Muscle of leg (tissue), 11 donors: ENCODE data around the gene AHCY. TPM values are rescaled to one million over a fixed set of nuclear protein-coding genes. Genes with fewer than 3 reads are reported as not detected.
"Not testable (repeated sequence)": the region's sequence is repeated elsewhere in the genome, so short reads cannot be mapped to it uniquely, and the experiment has no call there.

ENCODE experiments used
- DNase-seq: peaks from one replicate; pipeline ENCODE4 v3.0.0; 2013
- H3K27ac ChIP-seq: one replicate; pipeline ENCODE4 v1.5.1; 2013; ENCODE audit warnings: mild to moderate bottlenecking, low read length, control low read depth
- H3K27me3 ChIP-seq: one replicate; pipeline ENCODE4 v1.6.1; 2013; ENCODE audit warnings: low read length; ENCODE audit not compliant: control insufficient read depth, insufficient read depth
- H3K36me3 ChIP-seq: one replicate; pipeline ENCODE4 v1.6.1; 2013; ENCODE audit warnings: low read length; ENCODE audit not compliant: control insufficient read depth, insufficient read depth
- H3K4me1 ChIP-seq: one replicate; pipeline ENCODE4 v1.6.1; 2013; ENCODE audit warnings: low read length; ENCODE audit not compliant: control insufficient read depth, insufficient read depth
- H3K4me3 ChIP-seq: one replicate; pipeline ENCODE4 v1.5.1; 2013; ENCODE audit warnings: low read length, control low read depth
- H3K9me3 ChIP-seq: replicated peaks from 2 replicates; pipeline ENCODE4 v1.6.1; 2013; ENCODE audit warnings: low read depth, low read length; ENCODE audit not compliant: control insufficient read depth
- WGBS: methylation state at CpG from one replicate; pipeline ENCODE4 v1.1.5; 2013; ENCODE audit warnings: missing lambda C conversion rate; ENCODE audit not compliant: insufficient coverage; 5-methylcytosine and 5-hydroxymethylcytosine counted together
- polyA plus RNA-seq, 8 donors: library from polyadenylated mRNA; unstranded; fragments of 120-200 nt; gene quantifications; one replicate each; pipeline versions ENCODE4 v1.2.1 to v1.2.3, GENCODE V29; 2013; ENCODE audit warnings: inconsistent platforms in 1 of 8, low replicate concordance in 1 of 8; ENCODE audit not compliant: insufficient read length in 8 of 8, insufficient read depth in 1 of 8
- total RNA-seq: library from RNA; stranded (reverse); fragments of 120-200 nt; gene quantifications from one replicate; pipeline ENCODE4 v1.2.4, GENCODE V29; 2013

AHCY gene
- total and polyA plus RNA-seq, 9 donors, result 126 to 245 (median 204) TPM

GRCh38 chr20:34264141-34264540, 39.0 kb downstream of the AHCY start:
- 86% methylated on average over 1 of the region's 5 CpGs for WGBS
- no peaks in the 10 kb centered on the region for H3K36me3 ChIP-seq
- no peak for DNase-seq

GRCh38 chr20:34263468-34263867, 39.7 kb downstream of the AHCY start:
- H3K27ac ChIP-seq, result not testable (repeated sequence)

More at GRCh38 chr20:34264141-34264540, 39.0 kb downstream of the AHCY start:
- H3K9me3 ChIP-seq, result no peaks in the 10 kb centered on the region
- peaks cover 5% of the 10 kb centered on the region for H3K4me1 ChIP-seq
- H3K27ac ChIP-seq, result no peak overlapping the region
- H3K4me3 ChIP-seq, result no peak overlapping the region
- peaks cover 3% of the 10 kb centered on the region for H3K27me3 ChIP-seq

GRCh38 chr20:34262488-34263288, 40.5 kb downstream of the AHCY start:
- H3K9me3 ChIP-seq, result no peaks in the 10 kb centered on the region
- H3K27me3 ChIP-seq, result no peaks in the 10 kb centered on the region
- WGBS, result 23% methylated on average over 4 of the region's 9 CpGs
- H3K27ac ChIP-seq, result no peak overlapping the region
- no peak for DNase-seq
- no peaks in the 10 kb centered on the region for H3K36me3 ChIP-seq
- no peaks in the 10 kb centered on the region for H3K4me1 ChIP-seq
- H3K4me3 ChIP-seq, result no peak overlapping the region

More at GRCh38 chr20:34263468-34263867, 39.7 kb downstream of the AHCY start:
- not testable (repeated sequence) for H3K4me3 ChIP-seq, H3K27me3 ChIP-seq, DNase-seq, H3K4me1 ChIP-seq, H3K36me3 ChIP-seq, H3K9me3 ChIP-seq
- 100% methylated on average over 5 of the region's 8 CpGs for WGBS

- Histone ChIP-seq H3K9me3 (no peaks in the 10 kb centered on the region), H3K27ac (no peak overlapping the region), H3K4me3 (no peak overlapping the region), H3K36me3 (no peaks in the 10 kb centered on the region), H3K4me1 (no peaks in the 10 kb centered on the region), H3K27me3 (no peaks in the 10 kb centered on the region)
- no peak for DNase-seq
- 67% methylated on average over 4 of the region's 5 CpGs for WGBS
Measured at GRCh38 chr20:34260208-34260942, 42.8 kb downstream of the AHCY start.

- Histone ChIP-seq H3K27ac (no peak overlapping the region), H3K4me1 (no peaks in the 10 kb centered on the region), H3K4me3 (no peak overlapping the region), H3K36me3 (no peaks in the 10 kb centered on the region), H3K27me3 (no peaks in the 10 kb centered on the region), H3K9me3 (no peaks in the 10 kb centered on the region)
- no peak for DNase-seq
- WGBS, result no CpG with 5 or more reads among the region's 5 CpGs
Measured at GRCh38 chr20:34256629-34257124, 46.5 kb downstream of the AHCY start.

GRCh38 chr20:34254979-34255378, 48.2 kb downstream of the AHCY start:
- H3K4me1 ChIP-seq, result no peaks in the 10 kb centered on the region
- 56% methylated on average over 1 of the region's 1 CpG for WGBS

GRCh38 chr20:34252431-34253086, 50.6 kb downstream of the AHCY start:
- H3K4me3 ChIP-seq, H3K9me3 ChIP-seq, H3K36me3 ChIP-seq, DNase-seq, H3K4me1 ChIP-seq, H3K27ac ChIP-seq, H3K27me3 ChIP-seq: not testable (repeated sequence)
- 75% methylated on average over 2 of the region's 7 CpGs for WGBS

More at GRCh38 chr20:34254979-34255378, 48.2 kb downstream of the AHCY start:
- Histone ChIP-seq H3K9me3 (no peaks in the 10 kb centered on the region), H3K36me3 (no peaks in the 10 kb centered on the region), H3K27ac (no peak overlapping the region), H3K4me3 (no peak overlapping the region), H3K27me3 (no peaks in the 10 kb centered on the region)
- no peak for DNase-seq

- Histone ChIP-seq H3K27ac (no peak overlapping the region), H3K4me1 (no peaks in the 10 kb centered on the region), H3K4me3 (no peak overlapping the region), H3K9me3 (no peaks in the 10 kb centered on the region), H3K27me3 (no peaks in the 10 kb centered on the region), H3K36me3 (no peaks in the 10 kb centered on the region)
- DNase-seq, result no peak
- no CpG with 5 or more reads among the region's 2 CpGs for WGBS
Measured at GRCh38 chr20:34251619-34252018, 51.5 kb downstream of the AHCY start.

GRCh38 chr20:34250005-34250404, 53.1 kb downstream of the AHCY start:
- Histone ChIP-seq H3K4me3 (no peak overlapping the region), H3K27ac (no peak overlapping the region), H3K9me3 (no peaks in the 10 kb centered on the region), H3K36me3 (no peaks in the 10 kb centered on the region), H3K4me1 (no peaks in the 10 kb centered on the region), H3K27me3 (no peaks in the 10 kb centered on the region)
- DNase-seq, result no peak

GRCh38 chr20:34249291-34249690, 53.9 kb downstream of the AHCY start:
- Histone ChIP-seq H3K36me3 (no peaks in the 10 kb centered on the region), H3K9me3 (no peaks in the 10 kb centered on the region), H3K4me3 (no peak overlapping the region), H3K27me3 (no peaks in the 10 kb centered on the region), H3K27ac (no peak overlapping the region), H3K4me1 (no peaks in the 10 kb centered on the region)
- 18% methylated on average over 1 of the region's 6 CpGs for WGBS
- peak; percentile 71 for DNase-seq
